ENCODE data around the gene TM4SF1.
"Not testable (repeated sequence)": the region's sequence is repeated elsewhere in the genome, so short reads cannot be mapped to it uniquely, and the experiment has no call there.

The TM4SF1 gene

GRCh38 chr3:149337486-149337885, 40.0 kb downstream of the TM4SF1 start:
- DNase-seq, result not testable (repeated sequence)

GRCh38 chr3:149336925-149337324, 40.5 kb downstream of the TM4SF1 start:
- no peak for DNase-seq

DNA sequence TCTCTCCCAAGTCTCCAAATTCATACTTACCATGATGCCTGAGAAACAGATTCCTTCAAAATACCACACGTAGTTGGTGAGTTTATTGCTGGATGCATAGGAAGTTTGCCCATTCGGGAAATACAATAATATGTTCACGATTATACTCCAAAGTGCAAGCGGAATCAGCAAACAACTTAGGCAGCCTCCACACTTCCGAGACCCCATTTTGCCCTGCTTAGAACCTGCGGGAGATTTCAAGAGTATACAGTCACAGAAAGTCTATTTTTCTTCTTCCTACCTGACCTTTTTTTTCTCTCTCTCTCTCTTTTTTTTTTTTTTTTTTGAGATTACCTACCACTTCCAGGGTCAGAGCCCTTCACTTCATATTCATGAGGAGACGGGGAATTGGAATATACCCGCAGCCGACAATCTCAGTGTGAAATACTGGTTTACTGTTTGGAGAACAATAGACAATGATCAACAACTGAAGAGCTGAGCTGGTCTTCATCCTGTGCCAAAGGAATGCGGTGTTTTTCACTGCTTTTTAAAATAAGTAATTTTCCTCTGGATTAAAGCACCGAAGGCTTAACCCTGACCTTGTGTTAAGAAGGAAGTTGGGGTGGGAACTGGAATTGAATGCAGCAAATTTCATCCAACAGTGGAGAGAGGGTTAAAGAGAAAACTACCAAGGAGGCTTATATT, 44.1 kb downstream of the TM4SF1 start, which contains the start of gene TM4SF18:
Gene TM4SF18, minus strand, starts transcription at position 461 of the 684 bp plus-strand sequence. Its CDS starts 254 bp downstream, at position 207.
- DNase-seq, result no peak

DNA sequence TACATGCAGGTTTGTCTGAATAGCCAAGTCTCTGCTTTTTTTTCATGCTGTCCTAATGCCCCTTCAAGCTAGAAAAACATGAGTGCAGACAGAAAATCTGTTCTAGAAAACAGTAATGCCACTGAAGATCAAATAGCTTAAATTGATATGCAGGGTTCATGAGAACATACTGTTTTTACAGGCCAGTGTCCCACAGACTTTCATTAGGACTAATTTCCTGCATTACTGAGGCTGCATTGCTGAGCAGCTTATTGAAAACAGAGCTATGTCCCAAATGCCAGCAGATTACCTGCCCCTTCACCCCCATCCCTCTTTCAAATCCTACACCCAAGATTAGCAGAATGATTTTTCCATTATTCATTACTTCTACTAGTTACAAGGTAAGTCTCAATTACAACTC, 44.7 kb downstream of the TM4SF1 start:
- DNase-seq, result no peak

DNA sequence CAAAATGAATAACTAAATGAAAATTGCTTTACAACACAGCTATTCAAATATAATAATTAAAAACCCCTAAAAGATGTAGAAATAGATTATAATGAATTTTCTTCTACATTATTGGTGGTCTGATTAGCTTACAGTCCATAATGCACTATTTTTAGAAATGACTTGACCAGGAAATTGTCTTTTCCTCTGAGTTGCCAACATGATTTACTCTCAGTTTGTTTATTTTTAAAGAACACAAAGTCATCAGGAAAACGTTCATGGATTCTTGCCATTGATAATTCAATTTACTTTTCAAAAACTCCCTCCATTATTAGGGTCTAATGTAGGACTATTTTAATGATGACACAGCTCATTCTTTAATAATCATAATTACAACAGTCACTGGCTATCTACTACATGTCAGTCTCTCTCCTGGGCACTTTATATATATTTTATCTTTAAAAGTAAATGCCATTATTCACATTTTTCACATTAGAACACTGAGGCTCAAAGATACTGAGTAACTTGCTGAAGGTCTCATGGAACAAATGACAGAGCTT, 45.2 kb downstream of the TM4SF1 start:
- DNase-seq, result no peak

- DNase-seq, result no peak
Measured at GRCh38 chr3:149331396-149331795, 46.1 kb downstream of the TM4SF1 start.

GRCh38 chr3:149330609-149331331, 46.7 kb downstream of the TM4SF1 start:
- no peak for DNase-seq

GRCh38 chr3:149327156-149327555, 50.3 kb downstream of the TM4SF1 start:
- DNase-seq, result no peak

DNA sequence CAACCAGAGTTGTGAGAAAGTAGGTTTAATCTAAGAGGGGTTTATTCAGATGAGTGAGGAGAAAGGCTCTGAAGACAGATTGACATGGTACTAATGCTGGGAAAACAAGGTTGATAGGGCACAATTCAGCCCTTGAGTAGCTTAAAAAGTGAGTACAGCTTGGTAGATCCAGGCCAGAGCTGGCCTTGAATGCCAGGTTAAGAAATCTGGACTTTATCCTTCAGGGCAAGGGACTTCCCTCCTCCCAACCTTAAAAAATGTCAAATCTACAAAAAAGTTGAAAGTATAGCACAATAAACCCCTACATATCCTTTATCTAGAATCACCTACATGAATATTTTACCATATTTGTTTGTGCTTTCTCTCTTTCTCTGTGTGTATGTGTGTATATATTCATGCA, 51.9 kb downstream of the TM4SF1 start:
- no peak for DNase-seq

- DNase-seq, result no peak
Measured at GRCh38 chr3:149324332-149324731, 53.1 kb downstream of the TM4SF1 start.

- DNase-seq, result no peak
Measured at GRCh38 chr3:149321640-149322039, 55.8 kb downstream of the TM4SF1 start.

- no peak for DNase-seq
Measured at GRCh38 chr3:149321136-149321535, 56.3 kb downstream of the TM4SF1 start.

GRCh38 chr3:149319750-149320149, 57.7 kb downstream of the TM4SF1 start:
- DNase-seq, result no peak
